Loucy (cell line): Measurements from ENCODE around the gene TEAD1.

Source experiments
- H2AFZ ChIP-seq: fragments of 200-600 bp; sonication (generic); 2 replicates; pipeline ENCODE4 v1.6.0; 2016; ENCODE audit warnings: antibody characterized with exemption, mild to moderate bottlenecking, low read length, moderate library complexity
- H3F3A ChIP-seq: fragments of 200-600 bp; 2 replicates; pipeline ENCODE4 v1.6.0; 2016; ENCODE audit warnings: antibody characterized with exemption, low read depth, mild to moderate bottlenecking
- H3K27me3 ChIP-seq: fragments of 200-600 bp; sonication (generic); 2 replicates; pipeline ENCODE4 v1.6.1; 2014; ENCODE audit warnings: low read length, mild to moderate bottlenecking; ENCODE audit not compliant: insufficient read depth, poor library complexity, severe bottlenecking
- H3K36me3 ChIP-seq: fragments of 200-600 bp; sonication (generic); 2 replicates; pipeline ENCODE4 v1.6.1; 2016; ENCODE audit warnings: low read length; ENCODE audit not compliant: insufficient read depth
- H3K4me1 ChIP-seq: fragments of 200-600 bp; sonication (generic); 2 replicates; pipeline ENCODE4 v1.5.1; 2014; ENCODE audit warnings: low read length, mild to moderate bottlenecking; ENCODE audit not compliant: insufficient read depth, poor library complexity, severe bottlenecking
- H3K4me2 ChIP-seq: fragments of 200-600 bp; sonication (generic); 2 replicates; pipeline ENCODE4 v1.6.0; 2014; ENCODE audit warnings: antibody characterized with exemption, low read length, low read depth, mild to moderate bottlenecking; ENCODE audit not compliant: poor library complexity, severe bottlenecking
- H3K4me3 ChIP-seq: fragments of 200-600 bp; sonication (generic); 2 replicates; pipeline ENCODE4 v1.5.1; 2014; ENCODE audit warnings: low read length, mild to moderate bottlenecking, mixed read lengths; ENCODE audit not compliant: poor library complexity, severe bottlenecking
- H3K79me2 ChIP-seq: fragments of 200-600 bp; sonication (generic); 2 replicates; pipeline ENCODE4 v1.6.1; 2014; ENCODE audit warnings: low read length; ENCODE audit not compliant: insufficient read depth
- H3K9ac ChIP-seq: fragments of 200-600 bp; sonication (generic); 2 replicates; pipeline ENCODE4 v1.6.0; 2014; ENCODE audit warnings: mild to moderate bottlenecking, low read depth, low read length, moderate library complexity; ENCODE audit not compliant: poor library complexity, severe bottlenecking
- H3K9me2 ChIP-seq: fragments of 200-600 bp; sonication (generic); replicated peaks from 2 replicates; pipeline ENCODE4 v1.6.1; 2016; ENCODE audit warnings: low read depth, low read length, mixed read lengths
- H3K9me3 ChIP-seq: fragments of 200-600 bp; sonication (generic); 2 replicates; pipeline ENCODE4 v1.6.1; 2014; ENCODE audit warnings: mild to moderate bottlenecking, antibody characterized with exemption, low read length, low read depth; ENCODE audit not compliant: insufficient read depth
- H4K20me1 ChIP-seq: fragments of 200-600 bp; sonication (generic); 2 replicates; pipeline ENCODE4 v1.6.0; 2014; ENCODE audit warnings: antibody characterized with exemption, low read length, mild to moderate bottlenecking; ENCODE audit not compliant: insufficient read depth, poor library complexity, severe bottlenecking
- CTCF ChIP-seq: fragments of 200-600 bp; sonication (generic); conservative IDR thresholded peaks from 2 replicates; pipeline ENCODE4 v1.5.1; 2014; ENCODE audit warnings: mild to moderate bottlenecking, antibody characterized with exemption, low read length
- EZH2phosphoT487 ChIP-seq: fragments of 200-600 bp; IDR thresholded peaks from 2 replicates; pipeline ENCODE4 v1.6.1; 2018; ENCODE audit warnings: antibody characterized with exemption, mild to moderate bottlenecking, moderate library complexity, borderline replicate concordance

Gene TEAD1

GRCh38 chr11:12734625-12735024, 60.4 kb downstream of the TEAD1 start:
- Histone ChIP-seq H3K4me2 (no peak overlapping the region), H3K79me2 (no peaks in the 10 kb centered on the region), H3F3A (no peaks in the 10 kb centered on the region), H2AFZ (no peak overlapping the region), H3K36me3 (no peaks in the 10 kb centered on the region), H3K4me1 (no peaks in the 10 kb centered on the region), H3K27me3 (peaks cover 10% of the 10 kb centered on the region), H3K9me2 (no peaks in the 10 kb centered on the region), H3K4me3 (no peak overlapping the region), H3K9ac (no peak overlapping the region), H3K9me3 (no peaks in the 10 kb centered on the region), H4K20me1 (no peaks in the 10 kb centered on the region)
- no peak for TF ChIP-seq CTCF
- TF ChIP-seq EZH2phosphoT487: no peak

- Histone ChIP-seq H3K36me3 (no peaks in the 10 kb centered on the region), H3K79me2 (no peaks in the 10 kb centered on the region), H3K4me2 (no peak overlapping the region), H3K9me3 (no peaks in the 10 kb centered on the region), H3K4me1 (no peaks in the 10 kb centered on the region), H2AFZ (no peak overlapping the region), H3K4me3 (no peak overlapping the region), H4K20me1 (no peaks in the 10 kb centered on the region), H3F3A (no peaks in the 10 kb centered on the region), H3K27me3 (peaks cover 10% of the 10 kb centered on the region), H3K9ac (no peak overlapping the region), H3K9me2 (no peaks in the 10 kb centered on the region)
- TF ChIP-seq CTCF: no peak
- no peak for TF ChIP-seq EZH2phosphoT487
These were observed 61.0 kb downstream of the TEAD1 start for GRCh38 chr11:12735262-12735661.

GRCh38 chr11:12737024-12737423, 62.8 kb downstream of the TEAD1 start:
- Histone ChIP-seq H3K9ac (no peak overlapping the region), H3K9me3 (no peaks in the 10 kb centered on the region), H3F3A (no peaks in the 10 kb centered on the region), H3K4me1 (no peaks in the 10 kb centered on the region), H3K9me2 (no peaks in the 10 kb centered on the region), H4K20me1 (no peaks in the 10 kb centered on the region), H2AFZ (no peak overlapping the region), H3K4me3 (no peak overlapping the region), H3K27me3 (peaks cover 10% of the 10 kb centered on the region), H3K4me2 (no peak overlapping the region), H3K36me3 (no peaks in the 10 kb centered on the region), H3K79me2 (no peaks in the 10 kb centered on the region)
- no peak for TF ChIP-seq CTCF
- no peak for TF ChIP-seq EZH2phosphoT487
